GM12873 (cell line): ENCODE measurements around the gene SMARCA4.

Source experiments
- TF ChIP-seq, protein P1 (sequence below): IDR thresholded peaks from 2 replicates; pipeline ENCODE4 v1.5.1; 2012; ENCODE audit warnings: low read depth, mild to moderate bottlenecking, moderate library complexity, low read length, control low read depth; ENCODE audit not compliant: insufficient read depth; ENCODE audit errors: missing control alignments

Gene SMARCA4

GRCh38 chr19:10987571-10988297, 26.9 kb downstream of the SMARCA4 start:
- TF ChIP-seq, protein P1, sequence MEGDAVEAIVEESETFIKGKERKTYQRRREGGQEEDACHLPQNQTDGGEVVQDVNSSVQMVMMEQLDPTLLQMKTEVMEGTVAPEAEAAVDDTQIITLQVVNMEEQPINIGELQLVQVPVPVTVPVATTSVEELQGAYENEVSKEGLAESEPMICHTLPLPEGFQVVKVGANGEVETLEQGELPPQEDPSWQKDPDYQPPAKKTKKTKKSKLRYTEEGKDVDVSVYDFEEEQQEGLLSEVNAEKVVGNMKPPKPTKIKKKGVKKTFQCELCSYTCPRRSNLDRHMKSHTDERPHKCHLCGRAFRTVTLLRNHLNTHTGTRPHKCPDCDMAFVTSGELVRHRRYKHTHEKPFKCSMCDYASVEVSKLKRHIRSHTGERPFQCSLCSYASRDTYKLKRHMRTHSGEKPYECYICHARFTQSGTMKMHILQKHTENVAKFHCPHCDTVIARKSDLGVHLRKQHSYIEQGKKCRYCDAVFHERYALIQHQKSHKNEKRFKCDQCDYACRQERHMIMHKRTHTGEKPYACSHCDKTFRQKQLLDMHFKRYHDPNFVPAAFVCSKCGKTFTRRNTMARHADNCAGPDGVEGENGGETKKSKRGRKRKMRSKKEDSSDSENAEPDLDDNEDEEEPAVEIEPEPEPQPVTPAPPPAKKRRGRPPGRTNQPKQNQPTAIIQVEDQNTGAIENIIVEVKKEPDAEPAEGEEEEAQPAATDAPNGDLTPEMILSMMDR = no peak

DNA sequence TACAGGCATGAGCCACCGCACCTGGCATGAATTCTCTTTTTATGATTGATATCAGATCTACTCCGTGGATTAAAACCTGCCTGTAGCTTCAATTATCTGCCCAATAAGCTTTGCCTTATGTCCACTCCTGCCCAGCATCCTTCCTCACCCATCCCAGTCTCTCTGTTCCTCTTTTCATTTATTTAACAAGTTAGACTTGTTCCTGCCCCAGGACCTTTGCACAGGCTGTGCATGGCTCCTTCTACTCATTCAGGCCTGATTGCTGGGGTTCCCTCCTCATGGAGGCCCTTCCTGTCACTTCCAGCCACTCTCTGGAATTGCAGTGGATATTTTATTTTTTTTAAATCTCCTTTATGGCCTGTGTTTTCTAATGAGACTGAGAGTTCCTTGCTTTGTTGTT, 27.6 kb downstream of the SMARCA4 start:
- TF ChIP-seq, protein P1 = no peak

DNA sequence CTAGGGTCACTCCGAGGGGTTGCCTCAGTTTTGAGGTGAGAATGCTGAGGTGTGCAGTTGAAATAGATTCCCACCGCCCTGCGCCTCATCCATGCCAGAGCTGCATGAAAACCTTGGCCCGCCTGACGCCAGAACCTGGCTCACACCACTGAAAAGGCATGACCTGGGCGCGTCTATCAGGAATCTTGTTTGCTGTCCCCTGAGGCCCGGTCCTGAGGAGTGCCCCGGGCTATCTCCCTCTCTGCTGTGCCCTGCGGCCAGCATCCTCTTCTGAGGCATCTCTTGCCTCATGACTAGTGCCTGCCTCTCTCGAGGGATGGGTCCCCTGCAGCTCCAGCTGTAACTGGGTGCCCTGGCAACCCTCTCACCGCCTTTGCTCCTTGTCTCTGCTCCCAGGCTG, 28.1 kb downstream of the SMARCA4 start:
- TF ChIP-seq, protein P1 = no peak

GRCh38 chr19:10991076-10991475, 30.2 kb downstream of the SMARCA4 start:
- TF ChIP-seq, protein P1 = no peak

- TF ChIP-seq, protein P1 = no peak
Observed at GRCh38 chr19:10991521-10992081, 30.8 kb downstream of the SMARCA4 start.

- TF ChIP-seq, protein P1 = no peak
Observed at GRCh38 chr19:10995926-10996600, 35.2 kb downstream of the SMARCA4 start.

DNA sequence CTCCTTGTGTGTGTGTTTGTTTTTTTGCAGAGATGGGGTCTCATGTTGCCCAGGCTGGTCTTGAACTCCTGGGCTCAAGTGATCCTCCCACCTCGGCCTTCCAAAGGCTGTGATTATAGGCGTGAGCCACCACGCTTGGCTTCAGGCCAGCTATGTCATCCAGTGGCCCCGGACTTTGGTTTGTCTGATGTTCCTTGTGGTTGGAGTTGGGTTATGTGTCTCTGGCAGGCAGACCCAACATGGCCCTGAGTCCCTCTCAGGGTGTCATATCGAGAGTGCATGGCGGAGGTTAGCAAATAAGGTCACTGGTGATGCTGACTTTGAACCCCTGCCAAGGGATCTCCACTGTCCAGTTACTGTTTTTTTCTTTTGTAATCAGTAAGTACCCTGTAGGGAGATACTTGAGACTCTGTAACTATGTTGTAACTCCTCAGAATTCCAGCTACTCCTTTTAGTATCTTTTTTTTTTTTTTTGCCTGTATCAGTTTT, 37.3 kb downstream of the SMARCA4 start:
- TF ChIP-seq, protein P1 = no peak
